Mesendoderm (in vitro differentiated cells): ENCODE measurements around the gene UBXN11.
"Not testable (repeated sequence)": the region's sequence is repeated elsewhere in the genome, so short reads cannot be mapped to it uniquely, and the experiment has no call there.

Experiments
- DNase-seq: peaks from one replicate; pipeline ENCODE4 v3.0.0; 2013
- H2AK5ac ChIP-seq: 2 replicates; pipeline ENCODE4 v1.6.1; 2013; ENCODE audit warnings: low read length, inconsistent platforms
- H2BK120ac ChIP-seq: 2 replicates; pipeline ENCODE4 v1.6.1; 2013; ENCODE audit warnings: low read depth, mild to moderate bottlenecking, low read length, moderate library complexity, mixed read lengths
- H2BK15ac ChIP-seq: replicated peaks from 2 replicates; pipeline ENCODE4 v1.6.1; 2013; ENCODE audit warnings: low read depth, mild to moderate bottlenecking, moderate library complexity
- H2BK5ac ChIP-seq: 2 replicates; pipeline ENCODE4 v1.6.1; 2013; ENCODE audit warnings: low read length, inconsistent platforms
- H3K18ac ChIP-seq: 2 replicates; pipeline ENCODE4 v1.6.1; 2013; ENCODE audit warnings: mild to moderate bottlenecking, low read length, mixed read lengths
- H3K23ac ChIP-seq: one replicate; pipeline ENCODE4 v1.6.1; 2013; ENCODE audit warnings: low read length
- H3K27ac ChIP-seq: 2 replicates; pipeline ENCODE4 v1.5.1; 2013; ENCODE audit warnings: low read depth, mild to moderate bottlenecking, inconsistent platforms, low read length, moderate library complexity
- H3K27me3 ChIP-seq: 2 replicates; pipeline ENCODE4 v1.6.1; 2013; ENCODE audit warnings: low read length, control low read depth, mild to moderate bottlenecking, inconsistent platforms; ENCODE audit not compliant: insufficient read depth, poor library complexity
- H3K36me3 ChIP-seq: 2 replicates; pipeline ENCODE4 v1.6.1; 2013; ENCODE audit warnings: low read length, inconsistent platforms; ENCODE audit not compliant: control insufficient read depth, insufficient read depth
- H3K4ac ChIP-seq: one replicate; pipeline ENCODE4 v1.6.1; 2013; ENCODE audit warnings: low read depth, mild to moderate bottlenecking, low read length, moderate library complexity
- H3K4me1 ChIP-seq: 2 replicates; pipeline ENCODE4 v1.6.1; 2013; ENCODE audit warnings: low read depth, low read length, inconsistent platforms; ENCODE audit not compliant: control insufficient read depth
- H3K4me2 ChIP-seq: 2 replicates; pipeline ENCODE4 v1.6.1; 2013; ENCODE audit warnings: low read length
- H3K4me3 ChIP-seq: 2 replicates; pipeline ENCODE4 v1.5.1; 2013; ENCODE audit warnings: mild to moderate bottlenecking, low read length
- H3K56ac ChIP-seq: one replicate; pipeline ENCODE4 v1.6.1; 2013; ENCODE audit warnings: low read length
- H3K79me1 ChIP-seq: 2 replicates; pipeline ENCODE4 v1.6.1; 2013; ENCODE audit warnings: low read length, inconsistent platforms
- H3K79me2 ChIP-seq: 2 replicates; pipeline ENCODE4 v1.6.1; 2013; ENCODE audit warnings: mild to moderate bottlenecking, low read length; ENCODE audit not compliant: control insufficient read depth, insufficient read depth
- H3K9ac ChIP-seq: 2 replicates; pipeline ENCODE4 v1.6.1; 2013; ENCODE audit warnings: low read length, inconsistent platforms
- H4K5ac ChIP-seq: one replicate; pipeline ENCODE4 v1.6.1; 2013; ENCODE audit warnings: low read length
- H4K8ac ChIP-seq: one replicate; pipeline ENCODE4 v1.6.1; 2013; ENCODE audit warnings: low read depth, mild to moderate bottlenecking, control low read depth, low read length, moderate library complexity
- WGBS: extraction: QIAGEN DNeasy Blood & Tissue Kit; methylation state at CpG from one replicate; pipeline ENCODE4 v1.1.7; 2013; ENCODE audit warnings: low lambda C conversion rate, missing lambda C conversion rate; ENCODE audit not compliant: insufficient coverage; ENCODE audit errors: extremely low coverage; 5-methylcytosine and 5-hydroxymethylcytosine counted together

UBXN11 gene

DNA sequence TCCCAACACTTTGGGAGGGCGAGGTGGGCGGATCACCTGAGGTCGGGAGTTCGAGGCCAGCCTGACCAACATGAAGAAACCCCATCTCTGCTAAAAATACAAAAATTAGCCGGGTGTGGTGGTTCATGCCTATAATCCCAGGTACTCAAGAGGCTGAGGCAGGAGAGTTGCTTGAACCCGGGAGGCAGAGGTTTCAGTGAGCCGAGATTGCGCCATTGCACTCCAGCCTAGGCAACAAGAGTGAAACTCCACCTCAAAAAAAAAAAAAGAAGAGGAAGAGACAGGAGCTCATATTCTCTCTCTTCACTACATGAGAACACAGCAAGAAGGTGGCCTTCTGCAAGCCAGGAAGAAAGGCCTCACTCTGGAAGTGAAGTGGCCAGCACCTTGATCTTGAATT lies 26.9 kb upstream of the UBXN11 start:
- not testable (repeated sequence) for H2BK5ac ChIP-seq, H3K4me1 ChIP-seq, H2BK120ac ChIP-seq, H3K56ac ChIP-seq, H4K8ac ChIP-seq, H3K27me3 ChIP-seq, H3K79me2 ChIP-seq, H2AK5ac ChIP-seq, H2BK15ac ChIP-seq, H4K5ac ChIP-seq, H3K9ac ChIP-seq, H3K4ac ChIP-seq, H3K79me1 ChIP-seq, H3K36me3 ChIP-seq, H3K27ac ChIP-seq, DNase-seq, H3K4me3 ChIP-seq, H3K23ac ChIP-seq, H3K4me2 ChIP-seq, H3K18ac ChIP-seq
- WGBS, result no CpG with 5 or more reads among the region's 8 CpGs

DNA sequence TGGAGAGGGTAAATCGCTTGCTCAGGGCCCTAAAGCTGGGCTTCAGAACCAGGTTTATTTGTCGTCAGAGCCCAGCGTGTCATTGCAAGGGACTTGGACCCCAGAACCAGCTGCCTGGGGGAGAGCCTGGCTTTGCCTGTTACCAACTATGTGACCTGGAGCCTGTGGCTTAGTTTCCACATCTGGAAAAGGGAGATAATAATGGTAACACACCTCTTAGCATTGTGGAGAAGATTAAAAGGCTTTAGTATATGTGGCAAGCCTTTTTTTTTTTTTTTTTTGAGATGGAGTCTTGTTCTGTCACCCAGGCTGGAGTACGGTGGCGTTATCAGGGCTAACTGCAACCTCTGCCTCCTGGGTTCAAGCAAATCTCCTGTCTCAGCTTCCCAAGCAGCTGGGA lies 23.8 kb upstream of the UBXN11 start:
- no peak overlapping the region for H3K23ac ChIP-seq
- DNase-seq, result no peak
- H3K4ac ChIP-seq, result no peak overlapping the region
- H4K8ac ChIP-seq, result no peak overlapping the region
- no peaks in the 10 kb centered on the region for H3K36me3 ChIP-seq
- H3K27ac ChIP-seq, result no peak overlapping the region
- H3K79me1 ChIP-seq, result no peaks in the 10 kb centered on the region
- WGBS, result no CpG with 5 or more reads among the region's 5 CpGs
- H4K5ac ChIP-seq, result no peak overlapping the region
- no peak overlapping the region for H2BK15ac ChIP-seq
- H3K79me2 ChIP-seq, result no peaks in the 10 kb centered on the region
- no peak overlapping the region for H3K4me2 ChIP-seq
- H3K4me1 ChIP-seq, result no peaks in the 10 kb centered on the region
- no peak overlapping the region for H3K56ac ChIP-seq
- no peak overlapping the region for H3K9ac ChIP-seq
- no peak overlapping the region for H2BK120ac ChIP-seq
- H2BK5ac ChIP-seq, result no peak overlapping the region
- no peak overlapping the region for H3K4me3 ChIP-seq
- H2AK5ac ChIP-seq, result no peak overlapping the region
- H3K18ac ChIP-seq, result no peak overlapping the region
- no peaks in the 10 kb centered on the region for H3K27me3 ChIP-seq

DNA sequence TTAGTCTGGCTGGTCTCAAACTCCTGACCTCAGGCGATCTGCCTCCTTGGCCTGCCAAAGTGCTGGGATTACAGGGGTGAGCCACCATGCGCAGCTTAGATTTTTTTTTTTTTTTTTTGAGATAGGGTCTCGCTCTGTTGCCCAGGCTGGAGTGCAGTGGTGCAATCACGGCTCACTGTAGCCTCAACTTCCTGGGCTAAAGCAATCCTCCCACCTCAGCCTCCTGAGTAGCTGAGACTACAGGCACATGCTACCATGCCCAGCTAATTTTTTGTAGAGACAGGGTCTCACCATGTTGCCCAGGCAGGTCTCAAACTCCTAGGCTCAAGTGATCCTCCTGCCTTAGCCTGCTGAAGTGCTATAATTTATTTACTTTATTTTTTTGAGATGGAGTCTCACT lies 22.9 kb upstream of the UBXN11 start:
- DNase-seq, H3K4ac ChIP-seq, H3K27me3 ChIP-seq, H2BK15ac ChIP-seq, H3K4me1 ChIP-seq, H2BK120ac ChIP-seq, H3K79me1 ChIP-seq, H3K23ac ChIP-seq, H3K56ac ChIP-seq, H2BK5ac ChIP-seq, H4K8ac ChIP-seq, H4K5ac ChIP-seq, H3K79me2 ChIP-seq, H3K9ac ChIP-seq, H3K4me2 ChIP-seq, H3K36me3 ChIP-seq, H3K27ac ChIP-seq, H3K4me3 ChIP-seq, H2AK5ac ChIP-seq, H3K18ac ChIP-seq: not testable (repeated sequence)
- WGBS, result no CpG with 5 or more reads among the region's 4 CpGs

DNA sequence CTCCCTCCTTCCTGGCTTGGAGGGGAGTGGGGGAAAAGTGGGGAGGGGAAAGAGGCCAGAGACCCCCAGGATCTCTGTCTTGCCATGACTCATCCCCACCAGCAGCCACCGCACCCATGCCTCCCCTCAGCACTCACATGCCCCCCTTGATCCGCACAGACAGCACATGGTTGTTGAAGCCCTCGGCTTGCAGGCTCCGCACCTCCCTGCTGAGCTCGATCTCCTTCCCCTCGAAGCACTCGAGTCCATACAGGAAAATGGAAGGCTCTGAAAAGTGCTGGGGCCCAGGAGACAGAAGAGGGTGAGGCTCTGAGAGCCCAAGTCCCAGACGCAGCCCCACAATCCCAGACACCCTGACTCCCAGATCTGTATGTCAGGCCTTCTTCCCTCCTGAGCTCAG lies 22.2 kb upstream of the UBXN11 start:
- Histone ChIP-seq H3K4me1 (no peaks in the 10 kb centered on the region), H2AK5ac (no peak overlapping the region), H4K5ac (no peak overlapping the region), H3K79me2 (no peaks in the 10 kb centered on the region), H3K56ac (no peak overlapping the region), H3K4me3 (no peak overlapping the region), H3K36me3 (no peaks in the 10 kb centered on the region), H3K9ac (no peak overlapping the region), H3K4me2 (no peak overlapping the region), H2BK15ac (no peak overlapping the region), H3K79me1 (no peaks in the 10 kb centered on the region), H3K18ac (no peak overlapping the region), H4K8ac (no peak overlapping the region), H3K27ac (no peak overlapping the region), H2BK5ac (no peak overlapping the region), H3K27me3 (no peaks in the 10 kb centered on the region), H2BK120ac (no peak overlapping the region), H3K4ac (no peak overlapping the region), H3K23ac (no peak overlapping the region)
- no peak for DNase-seq
- WGBS, result no CpG with 5 or more reads among the region's 8 CpGs

DNA sequence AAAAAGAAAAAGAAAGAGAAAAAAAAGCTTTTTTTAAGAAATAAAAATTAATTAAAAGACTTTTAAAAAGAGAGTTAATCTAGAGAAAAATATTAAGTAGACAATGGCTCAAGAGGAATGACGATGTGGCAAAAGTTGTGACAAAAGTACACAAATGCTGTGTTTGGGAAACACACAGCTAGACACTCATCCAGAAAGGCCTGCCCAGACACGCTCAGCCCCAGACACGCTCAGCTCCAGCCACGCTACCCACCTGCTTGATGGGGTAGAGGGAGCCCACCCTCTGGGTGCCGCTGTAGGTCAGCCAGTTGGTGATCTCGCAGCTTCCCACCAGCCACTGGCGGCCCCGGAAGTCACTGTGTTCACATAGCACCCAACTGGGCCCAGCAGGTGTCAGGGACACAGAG lies 21.5 kb upstream of the UBXN11 start:
- H2BK5ac ChIP-seq, result no peak overlapping the region
- no peak overlapping the region for H3K9ac ChIP-seq
- H3K4ac ChIP-seq, result no peak overlapping the region
- H2BK15ac ChIP-seq, result no peak overlapping the region
- H3K23ac ChIP-seq, result no peak overlapping the region
- DNase-seq, result no peak
- H4K5ac ChIP-seq, result no peak overlapping the region
- no peak overlapping the region for H3K27ac ChIP-seq
- H3K27me3 ChIP-seq, result no peaks in the 10 kb centered on the region
- no peaks in the 10 kb centered on the region for H3K36me3 ChIP-seq
- no peak overlapping the region for H2AK5ac ChIP-seq
- no peaks in the 10 kb centered on the region for H3K4me1 ChIP-seq
- H3K4me3 ChIP-seq, result no peak overlapping the region
- no peak overlapping the region for H3K18ac ChIP-seq
- H3K79me1 ChIP-seq, result no peaks in the 10 kb centered on the region
- no peak overlapping the region for H2BK120ac ChIP-seq
- no peak overlapping the region for H3K56ac ChIP-seq
- H3K79me2 ChIP-seq, result no peaks in the 10 kb centered on the region
- H4K8ac ChIP-seq, result no peak overlapping the region
- WGBS, result no CpG with 5 or more reads among the region's 8 CpGs
- no peak overlapping the region for H3K4me2 ChIP-seq

DNA sequence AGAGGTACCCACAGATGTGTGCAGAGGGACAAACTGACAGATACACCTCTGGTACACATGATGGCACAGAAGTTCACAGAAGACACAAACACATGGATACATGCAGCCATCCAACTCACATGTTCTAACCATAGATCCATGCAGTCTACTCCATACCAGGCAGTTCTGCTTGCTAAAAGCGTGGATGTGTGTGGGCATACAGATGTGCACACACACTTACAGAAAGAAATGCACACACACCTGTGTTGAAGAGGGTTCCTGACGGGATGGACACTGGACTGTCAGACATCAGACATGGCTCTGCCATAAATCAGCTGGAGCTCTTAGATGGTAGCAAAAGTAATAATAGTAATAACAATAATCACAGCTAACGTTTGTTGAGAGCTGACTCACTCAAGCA lies 18.1 kb upstream of the UBXN11 start:
- Histone ChIP-seq H3K18ac (no peak overlapping the region), H4K5ac (no peak overlapping the region), H2BK120ac (no peak overlapping the region), H3K27ac (no peak overlapping the region), H3K9ac (no peak overlapping the region), H2BK15ac (no peak overlapping the region), H3K4ac (no peak overlapping the region), H3K4me2 (no peak overlapping the region), H3K36me3 (no peaks in the 10 kb centered on the region), H3K4me1 (no peaks in the 10 kb centered on the region), H3K27me3 (no peaks in the 10 kb centered on the region), H3K79me1 (no peaks in the 10 kb centered on the region), H3K79me2 (no peaks in the 10 kb centered on the region), H2AK5ac (no peak overlapping the region), H4K8ac (no peak overlapping the region), H2BK5ac (no peak overlapping the region), H3K4me3 (no peak overlapping the region), H3K56ac (no peak overlapping the region), H3K23ac (no peak overlapping the region)
- DNase-seq, result no peak
- WGBS, result no CpG with 5 or more reads among the region's 3 CpGs
